PC-9 (cell line): ENCODE measurements around the gene ZNF81. TPM values are rescaled to one million over a fixed set of nuclear protein-coding genes. Genes with fewer than 3 reads are reported as not detected.
"Not testable (repeated sequence)": the region's sequence is repeated elsewhere in the genome, so short reads cannot be mapped to it uniquely, and the experiment has no call there.

Experiments
- BruUV-seq: library from RNA; stranded (reverse); fragments of 400-500 nt; replicated peaks from 2 replicates; lab custom pipeline; 2021; lab: Mats Ljungman, UMichigan
- CTCF ChIA-PET: fragments of 300-600 bp; sonication (Branson Sonifier 250); formaldehyde crosslinking; loops from one replicate; lab custom pipeline; 2022; ENCODE audit warnings: antibody characterized with exemption; lab: Charles Lee
- POLR2A ChIA-PET: fragments of 300-600 bp; sonication (Branson Sonifier 250); formaldehyde crosslinking; loops from one replicate; lab custom pipeline; 2022; ENCODE audit warnings: antibody characterized with exemption; ENCODE audit not compliant: unreplicated experiment; lab: Charles Lee
- DNase-seq, 2 experiments: peaks; one replicate each; pipeline versions ENCODE4 v3.0.0 to v3.0.0-alpha.2; 2015 to 2022; ENCODE audit warnings: mixed read lengths in 1 of 2
- H2AFZ ChIP-seq: fragments of 200-600 bp; sonication (generic); 2 replicates; pipeline ENCODE4 v1.8.1; 2017; ENCODE audit warnings: antibody characterized with exemption
- H3F3A ChIP-seq: fragments of 200-600 bp; sonication (generic); 2 replicates; pipeline ENCODE4 v1.8.1; 2017; ENCODE audit warnings: antibody characterized with exemption, mild to moderate bottlenecking, low read depth; ENCODE audit not compliant: insufficient read depth
- H3K27ac ChIP-seq: fragments of 200-600 bp; sonication (generic); 2 replicates; pipeline ENCODE4 v1.6.1; 2016; ENCODE audit warnings: mixed run types
- H3K27me3 ChIP-seq: fragments of 200-600 bp; sonication (generic); 2 replicates; pipeline ENCODE4 v1.6.1; 2016; ENCODE audit warnings: low read depth, mixed run types; ENCODE audit not compliant: insufficient read depth
- H3K36me3 ChIP-seq: fragments of 200-600 bp; sonication (generic); 2 replicates; pipeline ENCODE4 v1.6.1; 2016; ENCODE audit warnings: low read depth, mixed run types
- H3K4me1 ChIP-seq: fragments of 200-600 bp; sonication (generic); replicated peaks from 2 replicates; pipeline ENCODE4 v1.6.1; 2016; ENCODE audit warnings: mixed run types; ENCODE audit not compliant: insufficient read depth
- H3K4me2 ChIP-seq: fragments of 200-600 bp; sonication (generic); 2 replicates; pipeline ENCODE4 v1.6.1; 2017; ENCODE audit warnings: mixed run types
- H3K4me3 ChIP-seq: fragments of 200-600 bp; sonication (generic); 2 replicates; pipeline ENCODE4 v1.6.1; 2016; ENCODE audit warnings: mixed run types
- H3K79me2 ChIP-seq: fragments of 200-600 bp; sonication (generic); 2 replicates; pipeline ENCODE4 v1.6.1; 2017; ENCODE audit warnings: low read depth, mixed run types
- H3K9me2 ChIP-seq: fragments of 200-600 bp; sonication (generic); 2 replicates; pipeline ENCODE4 v1.8.1; 2017; ENCODE audit warnings: mild to moderate bottlenecking; ENCODE audit not compliant: insufficient read depth
- H3K9me3 ChIP-seq: fragments of 200-600 bp; sonication (generic); 2 replicates; pipeline ENCODE4 v1.8.1; 2016; ENCODE audit warnings: low read depth; ENCODE audit not compliant: insufficient read depth
- H4K20me1 ChIP-seq: fragments of 200-600 bp; sonication (generic); 2 replicates; pipeline ENCODE4 v1.8.1; 2017; ENCODE audit not compliant: insufficient read depth
- CTCF ChIP-seq: fragments of 200-600 bp; sonication (generic); conservative IDR thresholded peaks from 2 replicates; pipeline ENCODE4 v1.6.1; 2017; ENCODE audit warnings: mixed run types, antibody characterized with exemption, mild to moderate bottlenecking, moderate library complexity
- EZH2 ChIP-seq: fragments of 200-600 bp; sonication (generic); IDR thresholded peaks from 2 replicates; pipeline ENCODE4 v1.8.0; 2017; ENCODE audit warnings: antibody characterized with exemption, low read depth
- intact Hi-C: fragments of 100-400 bp; cut with micrococcal nuclease; formaldehyde crosslinking; loops from one replicate; pipeline ENCODE4 v1.10.0; 2022; ENCODE audit not compliant: unreplicated experiment
- total RNA-seq: library from RNA; stranded (reverse); gene quantifications from 2 replicates; pipeline ENCODE4 v1.2.3, GENCODE V29; 2021

ZNF81 gene
- total RNA-seq, 1 experiment from 2014 or later, result 2.0 TPM

- no peaks in the 10 kb centered on the region for H3K9me2 ChIP-seq
- ChIA-PET POLR2A (no interaction called here), CTCF (no interaction called here)
- H3K4me3 ChIP-seq, result no peak overlapping the region
- H3K36me3 ChIP-seq, result no peaks in the 10 kb centered on the region
- no peak for DNase-seq
- H3K79me2 ChIP-seq, result no peaks in the 10 kb centered on the region
- no TSS peak for BruUV-seq
- H3K27ac ChIP-seq, result no peak overlapping the region
- TF ChIP-seq EZH2, result no peak
- no peak for TF ChIP-seq CTCF
- no peaks in the 10 kb centered on the region for H4K20me1 ChIP-seq
- H3K4me2 ChIP-seq, result no peak overlapping the region
- no peaks in the 10 kb centered on the region for H3K9me3 ChIP-seq
- H3K4me1 ChIP-seq, result no peaks in the 10 kb centered on the region
- H3F3A ChIP-seq, result no peaks in the 10 kb centered on the region
- no peaks in the 10 kb centered on the region for H3K27me3 ChIP-seq
- no peak overlapping the region for H2AFZ ChIP-seq
- intact Hi-C loops, result no loop called here
These were observed 79.3 kb downstream of the ZNF81 start for GRCh38 chrX:47915886-47916493.

GRCh38 chrX:47918274-47918673 is 81.6 kb downstream of the ZNF81 start:
- Histone ChIP-seq H2AFZ (no peak overlapping the region), H3K27me3 (no peaks in the 10 kb centered on the region), H3K4me1 (no peaks in the 10 kb centered on the region), H3K4me3 (no peak overlapping the region), H3K27ac (no peak overlapping the region), H3K36me3 (no peaks in the 10 kb centered on the region), H3K9me2 (no peaks in the 10 kb centered on the region), H4K20me1 (no peaks in the 10 kb centered on the region), H3F3A (no peaks in the 10 kb centered on the region), H3K4me2 (no peak overlapping the region), H3K79me2 (no peaks in the 10 kb centered on the region), H3K9me3 (no peaks in the 10 kb centered on the region)
- ChIA-PET CTCF (no interaction called here), POLR2A (no interaction called here)
- DNase-seq, result no peak
- intact Hi-C loops, result no loop called here
- no peak for TF ChIP-seq CTCF
- TF ChIP-seq EZH2, result no peak
- BruUV-seq, result no TSS peak

- no peaks in the 10 kb centered on the region for H3K36me3 ChIP-seq
- no TSS peak for BruUV-seq
These were observed 90.5 kb downstream of the ZNF81 start for GRCh38 chrX:47927212-47927611.

GRCh38 chrX:47931970-47932369 is 95.3 kb downstream of the ZNF81 start:
- intact Hi-C loops, POLR2A ChIA-PET, H3K9me2 ChIP-seq, H4K20me1 ChIP-seq, H3K36me3 ChIP-seq, H3K79me2 ChIP-seq, H3K9me3 ChIP-seq, H2AFZ ChIP-seq, CTCF ChIA-PET, H3K27ac ChIP-seq, H3K4me3 ChIP-seq, BruUV-seq, H3K4me1 ChIP-seq, DNase-seq, H3K27me3 ChIP-seq, H3K4me2 ChIP-seq, H3F3A ChIP-seq: not testable (repeated sequence)

More at GRCh38 chrX:47927212-47927611, 90.5 kb downstream of the ZNF81 start:
- no peak overlapping the region for H3K27ac ChIP-seq
- no peaks in the 10 kb centered on the region for H3K4me1 ChIP-seq
- H3K79me2 ChIP-seq, result no peaks in the 10 kb centered on the region
- POLR2A ChIA-PET, result no interaction called here
- no peak for DNase-seq
- CTCF ChIA-PET, result no interaction called here
- no peak overlapping the region for H3K4me2 ChIP-seq
- intact Hi-C loops, result no loop called here
- H2AFZ ChIP-seq, result no peak overlapping the region
- no peak for TF ChIP-seq EZH2
- no peaks in the 10 kb centered on the region for H3F3A ChIP-seq
- no peaks in the 10 kb centered on the region for H4K20me1 ChIP-seq
- H3K9me2 ChIP-seq, result no peaks in the 10 kb centered on the region
- no peak overlapping the region for H3K4me3 ChIP-seq
- H3K27me3 ChIP-seq, result no peaks in the 10 kb centered on the region
- H3K9me3 ChIP-seq, result no peaks in the 10 kb centered on the region
